Right lobe of liver (tissue), 4 donors: ENCODE results near the gene PRR29.

Experiments
- CTCF ChIP-seq, 4 donors: fragments of 200-600 bp in 3 of 4; fragments of 450-650 bp in 1 of 4; IDR thresholded peaks; one replicate each; pipeline versions ENCODE4 v1.5.1 to v1.8.0; 2016 to 2022; ENCODE audit warnings: antibody characterized with exemption in 4 of 4, mild to moderate bottlenecking in 2 of 4
- POLR2A ChIP-seq: fragments of 450-650 bp; IDR thresholded peaks from one replicate; pipeline ENCODE4 v1.6.1; 2017; ENCODE audit warnings: antibody characterized with exemption, mild to moderate bottlenecking
- donor health status: DM: no; HTN: no; CAD: no.
- donor health status: DM: no; HTN: no; CAD: no.
- donor health status: DM: no; HTN: yes; CAD: no.

- TF ChIP-seq POLR2A (no peak), CTCF (IDR thresholded peaks at IDR 0.05) (peak; percentile 40 to 75 (median 60))
Measured at GRCh38 chr17:63950940-63951907, 46.9 kb upstream of the PRR29 start.
